NCI-H345 treated with DMSO at 0.1 percent for 48 hours (cell line): ENCODE data around the gene PCSK6.

ENCODE experiments used
- DNase-seq: peaks from one replicate; lab custom pipeline; 2025; ENCODE audit not compliant: unreplicated experiment; lab: John Stamatoyannopoulos, UW

The PCSK6 gene

GRCh38 chr15:101489599-101490407 lies at the start of gene PCSK6:
PCSK6 (minus strand) TSS chr15:101489707; CDS start chr15:101489670, 37 bp downstream.
- DNase-seq: no peak

GRCh38 chr15:101538996-101539395 lies 49.5 kb upstream of the PCSK6 start:
- no peak for DNase-seq

DNA sequence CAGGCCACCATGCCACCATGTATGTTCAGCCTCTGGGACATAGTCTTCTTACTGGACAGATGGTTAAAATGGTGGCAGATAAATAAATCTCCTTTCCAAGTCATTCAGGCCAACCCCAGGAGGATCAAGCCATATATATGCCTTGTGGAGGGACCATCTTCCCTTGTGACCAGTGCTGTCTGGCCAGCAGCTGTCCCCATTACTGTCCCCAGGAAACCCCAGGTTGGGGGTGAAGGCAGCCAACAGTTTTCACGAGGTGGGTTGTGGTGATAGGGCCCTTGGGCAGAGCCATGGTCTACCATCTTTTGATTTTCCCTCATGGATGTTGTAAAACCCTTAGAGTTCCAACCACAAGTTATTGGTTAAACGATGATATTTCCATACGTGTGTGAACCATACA lies 48.7 kb upstream of the PCSK6 start:
- DNase-seq: no peak

DNA sequence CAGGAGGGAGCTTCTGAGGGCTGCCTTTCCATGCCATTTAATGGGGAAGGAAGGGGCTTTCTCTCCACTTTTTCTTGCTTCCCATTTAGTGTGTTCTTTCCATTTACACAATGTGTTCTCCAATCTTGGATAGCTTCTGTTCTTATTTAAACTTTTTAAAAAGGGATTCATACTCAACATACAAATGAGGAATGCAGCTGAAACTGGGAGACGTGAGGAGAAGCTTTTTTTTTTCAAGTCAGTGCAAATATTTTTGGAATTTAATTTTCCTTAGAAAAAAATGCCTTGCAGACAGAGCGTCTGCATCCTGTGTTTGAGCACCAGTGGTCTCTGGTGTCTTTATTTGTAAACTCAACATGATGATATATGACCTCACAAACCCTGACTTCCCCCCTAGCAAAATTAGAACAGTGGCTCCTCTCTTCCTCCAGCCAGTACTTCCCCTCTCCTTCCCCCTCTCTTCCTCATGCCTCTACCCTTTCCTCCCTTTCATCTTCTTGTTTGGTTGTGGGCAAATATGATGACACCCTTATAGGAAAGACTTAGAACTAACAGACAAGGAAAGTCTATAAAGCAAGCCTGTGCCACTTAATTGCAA lies 48.1 kb upstream of the PCSK6 start:
- DNase-seq: no peak

DNA sequence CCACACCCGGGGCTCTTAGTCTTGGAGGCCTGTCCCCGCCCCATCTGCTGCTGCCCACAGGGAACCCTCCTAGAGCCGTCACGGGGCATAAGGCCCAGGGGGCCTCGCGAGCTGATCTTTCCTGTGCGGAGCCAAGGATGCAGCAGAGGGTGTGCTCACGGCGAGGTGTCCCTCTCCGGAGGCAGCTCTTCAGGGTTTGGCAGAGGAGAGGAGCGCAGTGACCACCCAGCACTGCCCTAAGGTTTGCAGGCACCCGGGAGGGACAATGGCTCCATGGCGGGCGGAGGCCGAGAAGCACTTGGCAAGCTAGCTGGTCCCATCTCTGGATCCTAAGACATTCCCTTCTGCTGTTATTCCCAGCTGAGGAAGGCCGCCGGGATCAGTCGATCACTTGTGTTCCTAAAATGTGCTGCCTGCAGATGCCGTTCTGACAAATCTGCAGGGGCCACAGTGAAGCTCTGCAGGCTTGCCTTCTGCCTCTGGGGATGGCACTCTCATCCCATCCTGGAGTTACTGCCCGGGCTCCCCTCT lies 47.4 kb upstream of the PCSK6 start:
- no peak for DNase-seq

DNA sequence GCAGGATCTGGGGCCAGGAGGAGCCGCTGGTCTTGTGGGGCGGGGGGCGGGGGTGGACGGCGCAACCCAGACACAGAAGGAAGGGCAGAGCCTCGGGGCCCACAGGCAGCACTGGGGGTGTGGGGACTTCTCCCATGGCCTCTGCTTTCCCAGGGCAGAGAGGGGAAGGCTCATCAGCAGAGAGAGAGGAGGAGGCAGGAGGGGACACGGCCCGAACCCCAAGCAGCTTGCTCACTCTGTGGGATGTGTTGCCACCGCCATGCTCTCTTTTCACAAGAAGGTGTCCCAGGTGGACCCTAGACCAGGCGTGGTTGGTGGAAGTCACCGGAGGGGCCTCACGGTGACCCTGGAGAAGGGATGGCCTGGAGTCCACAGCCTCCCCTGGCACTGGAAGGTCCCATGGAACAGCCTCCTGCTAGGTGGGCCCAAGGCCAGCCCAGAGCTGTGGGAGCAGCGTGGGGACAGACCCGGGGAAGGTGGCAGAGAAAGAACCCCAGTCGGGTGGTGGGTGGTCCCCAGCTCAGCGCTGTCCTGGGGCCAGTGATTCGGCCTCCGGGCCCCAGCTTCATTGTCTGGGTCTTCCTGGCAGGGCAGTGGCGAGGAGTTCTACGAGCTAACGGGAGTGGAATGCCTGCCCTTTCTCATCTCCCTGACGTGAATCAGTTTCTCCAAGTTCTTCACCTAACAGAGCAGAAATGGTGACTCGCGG lies 46.8 kb upstream of the PCSK6 start:
- no peak for DNase-seq

DNA sequence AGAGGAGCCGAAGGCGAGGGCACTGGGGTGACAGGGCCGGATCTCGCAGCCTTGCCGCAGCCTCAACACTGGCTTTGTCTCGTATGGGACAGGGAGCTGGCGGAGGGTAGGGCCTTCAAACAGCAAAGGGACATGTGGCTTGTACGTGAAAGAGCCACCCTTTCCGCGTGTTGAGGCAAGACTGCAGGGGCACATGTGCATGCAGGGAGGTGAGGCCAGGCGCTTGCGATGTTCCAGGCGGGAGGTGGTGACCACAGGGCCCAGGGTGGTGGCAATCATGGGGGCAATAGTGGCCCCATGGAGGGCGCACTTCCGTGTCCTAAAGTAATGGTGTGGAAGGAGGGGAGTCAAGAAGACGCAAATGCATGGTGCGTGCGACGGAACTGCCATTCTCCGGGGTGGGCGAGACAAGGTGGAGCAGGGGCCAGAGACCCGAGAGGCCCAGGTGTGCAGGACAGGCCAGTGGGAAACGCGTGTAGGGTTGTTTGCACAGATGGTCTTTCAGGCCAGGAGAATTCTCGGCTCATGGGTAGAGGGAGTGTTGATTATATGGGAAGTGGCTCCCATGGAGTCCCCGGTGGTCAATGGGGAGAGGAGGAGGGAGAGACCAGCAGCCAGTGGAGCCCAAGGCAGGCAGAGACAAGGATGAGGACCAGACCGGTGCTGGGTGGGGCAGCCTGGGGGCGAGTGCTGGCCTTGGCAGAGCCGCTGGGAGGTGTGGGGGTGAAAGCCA lies 45.8 kb upstream of the PCSK6 start:
- DNase-seq: no peak

DNA sequence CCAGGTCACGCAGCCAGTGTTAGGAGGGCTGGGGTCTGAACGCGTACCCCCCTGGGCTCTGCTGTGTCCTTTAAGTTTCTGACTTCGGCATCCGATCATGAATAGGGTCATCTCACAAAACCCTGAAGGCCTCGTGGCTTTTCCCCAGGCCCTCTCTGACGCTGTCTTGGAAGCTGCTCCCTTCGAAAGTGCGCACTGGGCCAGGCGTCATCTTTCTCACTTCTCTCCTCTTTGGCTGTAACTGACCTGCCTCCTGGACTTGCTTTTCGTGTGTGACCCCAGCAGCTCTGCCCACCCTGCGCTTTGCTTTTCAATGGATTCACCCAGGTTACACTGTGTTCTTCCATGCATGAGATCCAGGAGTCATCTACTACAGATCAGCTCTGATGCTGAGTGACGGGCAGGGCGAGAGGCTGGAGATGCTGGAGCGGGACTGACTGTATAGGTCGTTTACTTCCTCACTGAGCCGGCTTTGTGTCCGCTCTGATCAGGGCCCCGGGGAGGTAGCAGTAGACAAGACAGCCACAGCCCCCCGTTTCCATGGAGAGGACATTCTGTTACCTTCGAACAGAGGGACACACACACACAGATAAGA lies 45.0 kb upstream of the PCSK6 start:
- DNase-seq: no peak

DNA sequence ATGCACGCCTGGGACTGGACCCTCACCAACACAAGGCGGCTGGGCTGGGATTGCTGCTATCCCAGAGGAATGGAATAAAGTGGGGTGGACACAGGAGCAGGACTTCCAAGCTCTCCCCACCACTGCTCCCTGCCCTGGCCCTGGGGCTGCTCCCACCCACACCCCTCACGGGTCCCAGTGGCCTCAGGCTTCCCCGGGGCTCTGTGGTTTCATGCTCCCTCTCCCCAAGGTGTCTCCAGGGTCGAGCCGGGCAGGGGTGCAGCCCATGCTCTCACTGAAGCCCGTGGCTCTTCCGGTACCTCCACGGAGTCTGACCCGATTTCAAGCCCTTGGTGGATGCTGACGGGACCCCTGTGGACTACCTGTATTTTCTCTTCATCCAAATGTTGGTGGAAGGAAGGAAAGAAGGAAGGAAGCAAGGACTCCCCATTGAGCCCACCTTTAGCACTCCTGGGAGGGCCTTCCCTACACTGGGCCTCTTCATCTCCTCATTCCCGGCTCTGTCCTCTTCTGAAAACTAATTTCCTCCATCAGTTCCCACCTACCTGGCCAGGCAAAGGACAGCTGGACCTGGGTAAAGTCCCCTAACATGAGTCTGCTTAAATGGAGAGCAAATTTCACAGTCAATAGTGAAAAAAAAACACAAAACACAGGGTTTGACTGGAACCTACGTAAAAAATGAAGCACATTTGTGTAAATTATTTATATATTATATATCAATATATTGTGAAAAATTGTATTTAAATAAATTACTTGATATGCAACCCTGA lies 44.0 kb upstream of the PCSK6 start:
- DNase-seq: no peak

GRCh38 chr15:101532865-101533264 lies 43.4 kb upstream of the PCSK6 start:
- DNase-seq: no peak

GRCh38 chr15:101531170-101531569 lies 41.7 kb upstream of the PCSK6 start:
- no peak for DNase-seq

- no peak for DNase-seq
Observed at GRCh38 chr15:101530224-101530958, 40.9 kb upstream of the PCSK6 start.

GRCh38 chr15:101528917-101529299 lies 39.4 kb upstream of the PCSK6 start:
- no peak for DNase-seq

- no peak for DNase-seq
Observed at GRCh38 chr15:101528108-101528916, 38.8 kb upstream of the PCSK6 start.

- DNase-seq: no peak
Observed at GRCh38 chr15:101526890-101527289, 37.4 kb upstream of the PCSK6 start.

DNA sequence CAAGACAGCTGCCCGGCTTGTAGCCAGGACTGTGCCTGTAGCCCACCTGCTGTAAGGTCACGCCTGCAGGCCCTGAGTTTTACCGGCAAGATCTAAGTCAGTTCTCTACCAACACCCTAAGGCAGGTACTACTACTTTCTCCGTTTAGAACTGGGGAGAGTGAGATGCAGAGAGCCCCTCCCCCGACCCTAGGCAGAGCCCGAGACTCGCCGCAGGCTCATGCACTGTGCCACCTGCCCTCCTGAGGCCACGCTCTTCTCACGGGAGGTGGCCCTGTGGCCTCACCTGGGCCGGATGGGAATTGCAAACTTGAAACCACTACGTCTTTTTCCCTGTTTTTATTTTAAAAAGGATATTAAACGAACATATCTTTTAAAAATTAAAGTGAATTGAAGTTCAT lies 36.9 kb upstream of the PCSK6 start:
- DNase-seq: no peak

- no peak for DNase-seq
Observed at GRCh38 chr15:101526021-101526420, 36.5 kb upstream of the PCSK6 start.

DNA sequence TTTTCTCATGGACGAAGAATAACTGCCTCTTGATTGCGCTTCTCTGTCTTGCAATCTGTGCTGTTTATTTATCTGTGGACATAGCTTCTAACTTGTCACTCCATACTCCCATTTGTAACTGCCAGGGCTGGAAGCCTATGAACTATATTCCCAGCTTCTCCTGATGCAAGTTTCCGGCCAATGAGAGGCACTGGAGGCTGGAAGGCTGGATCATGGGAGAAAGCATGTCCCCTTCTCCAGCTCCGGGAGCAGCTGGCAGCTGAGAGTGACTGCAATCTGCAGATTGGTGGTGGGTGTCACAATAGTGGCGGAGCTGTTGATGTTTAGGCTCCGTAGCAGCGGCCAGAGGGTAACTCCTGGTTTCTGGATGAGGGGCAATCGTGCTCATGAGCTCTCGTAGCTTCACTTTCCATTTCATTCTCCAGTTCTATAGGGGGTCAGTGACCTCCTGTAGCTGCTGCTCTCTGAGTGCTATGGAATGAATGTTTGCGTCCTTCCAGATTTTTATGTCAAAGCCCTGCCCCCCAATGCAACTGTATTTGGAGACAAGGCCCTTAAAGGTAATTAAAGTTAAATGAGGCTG lies 35.7 kb upstream of the PCSK6 start:
- DNase-seq: no peak
